DND-41 (cell line): Measurements from ENCODE around the gene ZNHIT6.

Experiments used
- CTCF ChIP-seq: IDR thresholded peaks from 2 replicates; pipeline ENCODE4 v1.5.1; 2012; ENCODE audit warnings: borderline replicate concordance, low read length, moderate library complexity, mild to moderate bottlenecking; ENCODE audit not compliant: poor library complexity, severe bottlenecking; ENCODE audit errors: extremely low read depth
- EZH2 ChIP-seq: IDR thresholded peaks from 3 replicates; pipeline ENCODE4 v1.6.1; 2012; ENCODE audit warnings: borderline replicate concordance, low read depth, mild to moderate bottlenecking, moderate library complexity, low read length, inconsistent platforms; ENCODE audit not compliant: severe bottlenecking

- TF ChIP-seq CTCF (no peak), EZH2 (no peak)
Measured at GRCh38 chr1:85660541-85660940, 47.7 kb downstream of the ZNHIT6 start.
